Nephron progenitor cell (in vitro differentiated cells): ENCODE measurements around the gene GIPC3.

ENCODE experiments used
- DNase-seq: peaks from one replicate; pipeline ENCODE4 v3.0.0; 2021
- H3K27ac Mint-ChIP-seq: 2 replicates; pipeline ENCODE4 v1.8.0; 2021; ENCODE audit warnings: mild to moderate bottlenecking, moderate library complexity, mixed read lengths
- H3K27me3 Mint-ChIP-seq: 2 replicates; pipeline ENCODE4 v1.8.0; 2021; ENCODE audit warnings: mild to moderate bottlenecking, low read depth, mixed read lengths; ENCODE audit not compliant: poor library complexity
- H3K36me3 Mint-ChIP-seq: 2 replicates; pipeline ENCODE4 v1.8.0; 2021; ENCODE audit warnings: low read depth, mixed read lengths
- H3K4me1 Mint-ChIP-seq: 2 replicates; pipeline ENCODE4 v1.8.0; 2021; ENCODE audit warnings: mixed read lengths
- H3K4me3 Mint-ChIP-seq: 2 replicates; pipeline ENCODE4 v1.8.0; 2021; ENCODE audit warnings: mild to moderate bottlenecking, moderate library complexity, mixed read lengths
- H3K9me3 Mint-ChIP-seq: 2 replicates; pipeline ENCODE4 v1.8.0; 2021; ENCODE audit warnings: mild to moderate bottlenecking, moderate library complexity, mixed read lengths
- CTCF ChIP-seq: fragments of 200-600 bp; sonication (generic); IDR thresholded peaks from 2 replicates; pipeline ENCODE4 v1.5.0; 2021; ENCODE audit warnings: antibody characterized with exemption

GIPC3 gene

GRCh38 chr19:3637621-3638020, 52.3 kb downstream of the GIPC3 start:
- H3K4me3 Mint-ChIP-seq, result no peak overlapping the region
- no peaks in the 10 kb centered on the region for H3K4me1 Mint-ChIP-seq
- H3K27me3 Mint-ChIP-seq, result no peaks in the 10 kb centered on the region
- H3K9me3 Mint-ChIP-seq, result no peaks in the 10 kb centered on the region
- no peak overlapping the region for H3K27ac Mint-ChIP-seq
- no peak for DNase-seq
- no peak for TF ChIP-seq CTCF
- H3K36me3 Mint-ChIP-seq, result peaks cover 13% of the 10 kb centered on the region

GRCh38 chr19:3638208-3639193, 53.2 kb downstream of the GIPC3 start:
- Mint-ChIP-seq H3K9me3 (no peaks in the 10 kb centered on the region), H3K27ac (no peak overlapping the region), H3K36me3 (peaks cover 13% of the 10 kb centered on the region), H3K4me1 (no peaks in the 10 kb centered on the region), H3K4me3 (no peak overlapping the region), H3K27me3 (no peaks in the 10 kb centered on the region)
- no peak for TF ChIP-seq CTCF
- DNase-seq, result no peak

DNA sequence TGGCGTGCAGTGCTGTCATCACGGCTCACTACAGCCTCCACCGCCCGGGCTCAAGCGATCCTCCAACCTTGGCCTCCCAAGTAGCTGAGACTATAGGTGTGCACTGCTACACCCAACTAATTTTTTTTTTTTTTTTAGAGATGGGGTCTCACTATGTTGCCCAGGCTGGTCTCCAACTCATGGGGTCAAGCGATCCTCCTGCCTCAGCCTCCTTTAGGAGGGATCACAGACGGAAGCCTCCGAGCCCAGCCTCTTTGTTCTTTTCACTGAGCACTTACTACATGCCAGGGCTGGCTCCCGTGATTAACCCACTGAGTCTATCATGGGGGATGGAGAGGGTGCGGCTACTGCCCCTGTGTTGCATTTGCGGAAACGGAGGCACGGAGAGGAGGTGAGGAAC, 54.2 kb downstream of the GIPC3 start:
- no peaks in the 10 kb centered on the region for H3K9me3 Mint-ChIP-seq
- peaks cover 13% of the 10 kb centered on the region for H3K36me3 Mint-ChIP-seq
- no peak for TF ChIP-seq CTCF
- no peaks in the 10 kb centered on the region for H3K4me1 Mint-ChIP-seq
- no peak for DNase-seq
- no peak overlapping the region for H3K4me3 Mint-ChIP-seq
- H3K27ac Mint-ChIP-seq, result peak overlapping the region; percentile 44
- H3K27me3 Mint-ChIP-seq, result no peaks in the 10 kb centered on the region

- no peaks in the 10 kb centered on the region for H3K27me3 Mint-ChIP-seq
- TF ChIP-seq CTCF, result no peak
- peaks cover 13% of the 10 kb centered on the region for H3K36me3 Mint-ChIP-seq
- no peaks in the 10 kb centered on the region for H3K9me3 Mint-ChIP-seq
- no peaks in the 10 kb centered on the region for H3K4me1 Mint-ChIP-seq
- no peak overlapping the region for H3K27ac Mint-ChIP-seq
- DNase-seq, result no peak
- no peak overlapping the region for H3K4me3 Mint-ChIP-seq
Observed at GRCh38 chr19:3641515-3642269, 56.4 kb downstream of the GIPC3 start.

DNA sequence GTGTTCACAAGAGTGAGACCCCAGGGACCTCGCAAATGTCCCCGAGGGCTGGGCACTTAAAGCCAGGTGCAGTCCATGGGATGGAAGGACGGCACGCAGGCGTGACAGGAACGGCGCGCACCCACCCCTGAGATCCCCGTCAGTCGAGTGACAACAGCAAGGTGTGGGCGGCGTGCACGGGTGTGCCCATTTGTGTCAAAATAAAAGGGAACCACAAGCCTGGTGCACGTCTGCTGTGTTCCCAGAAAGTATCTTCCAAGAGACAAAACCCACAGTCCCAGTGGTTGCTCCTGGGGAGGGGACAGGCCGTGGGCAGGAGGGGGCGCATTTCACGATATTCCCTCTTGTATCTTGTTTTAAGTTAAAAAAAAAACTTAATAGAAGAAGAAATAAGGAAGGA, 57.0 kb downstream of the GIPC3 start:
- peaks cover 13% of the 10 kb centered on the region for H3K36me3 Mint-ChIP-seq
- no peak overlapping the region for H3K4me3 Mint-ChIP-seq

More for the DNA sequence above, 57.0 kb downstream of the GIPC3 start:
- no peak for DNase-seq
- Mint-ChIP-seq H3K9me3 (no peaks in the 10 kb centered on the region), H3K4me1 (no peaks in the 10 kb centered on the region), H3K27ac (no peak overlapping the region), H3K27me3 (no peaks in the 10 kb centered on the region)
- TF ChIP-seq CTCF, result no peak
